SH-SY5Y (cell line): ENCODE data around the gene GPR176.

ENCODE experiments used
- GATA2 ChIP-seq: IDR thresholded peaks from 2 replicates; pipeline ENCODE4 v1.6.1; 2011; ENCODE audit warnings: mild to moderate bottlenecking, low read depth, low read length
- GATA3 ChIP-seq: IDR thresholded peaks from 2 replicates; pipeline ENCODE4 v1.6.1; 2011; ENCODE audit warnings: low read depth, mild to moderate bottlenecking, low read length, moderate library complexity

DNA sequence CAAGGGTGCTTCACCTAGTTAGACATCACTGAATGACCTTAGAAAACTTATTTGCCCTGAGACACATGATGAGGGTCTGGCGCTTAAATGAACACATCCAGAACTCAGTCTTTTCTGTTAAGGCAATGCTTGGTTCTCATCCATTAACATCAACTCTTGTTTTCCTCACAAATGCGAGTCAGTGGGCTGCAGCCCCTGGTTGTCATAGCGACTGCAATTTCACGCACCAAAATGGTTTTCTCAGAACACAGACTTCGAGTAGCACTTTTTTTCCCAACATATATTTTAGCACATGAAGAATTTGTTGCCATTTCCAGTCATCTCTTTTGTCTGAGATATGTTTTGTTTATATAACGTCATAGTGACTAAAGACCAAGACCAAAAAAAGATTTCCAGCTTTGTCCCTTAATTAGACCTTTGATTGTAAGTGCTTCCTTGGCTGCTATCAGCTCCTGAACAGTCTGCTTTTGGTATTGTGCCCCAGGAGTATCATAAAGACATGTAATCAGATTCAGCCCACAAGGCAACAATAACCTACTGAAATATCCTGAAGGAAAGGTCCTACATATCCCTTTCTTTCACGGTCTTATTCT, 68.5 kb downstream of the GPR176 start:
- TF ChIP-seq GATA2 = no peak
- TF ChIP-seq GATA3 = no peak
